HepG2 (cell line): ENCODE results near the gene SHISAL1. TPM values are rescaled to one million over a fixed set of nuclear protein-coding genes. Genes with fewer than 3 reads are reported as not detected.

ENCODE experiments used
- ATAC-seq: fragments of 200-7000 bp; cut with Tn5 transposase; 3 replicates; pipeline ENCODE4 v1.9.1; 2020; ENCODE audit warnings: mild to moderate bottlenecking, moderate library complexity
- BruUV-seq: library from RNA; stranded (reverse); fragments of 400-500 nt; replicated peaks from 2 replicates; lab custom pipeline; 2021; lab: Mats Ljungman, UMichigan
- CTCF ChIA-PET: fragments of 300-600 bp; formaldehyde crosslinking; extraction: SDS; loops from one replicate; lab custom pipeline; 2021; ENCODE audit warnings: low total read pairs, inconsistent platforms, low intra/inter-chr PET ratio; lab: Yijun Ruan, JAX
- POLR2A ChIA-PET: fragments of 350-600 bp; sonication (Branson Sonifier 250); formaldehyde crosslinking; loops from one replicate; lab custom pipeline; 2020; ENCODE audit warnings: antibody characterized with exemption, inconsistent platforms; lab: Yijun Ruan, JAX
- DNase-seq: peaks from one replicate; pipeline ENCODE4 v3.0.0-alpha.2; 2015; ENCODE audit warnings: low spot score
- FAIRE-seq: peaks from 3 replicates; lab custom pipeline; 2011; peaks lifted over from hg19 to GRCh38; lab: Jason Lieb, UNC
- H2AFZ ChIP-seq: one replicate; pipeline ENCODE4 v1.6.1; 2011; ENCODE audit warnings: low read length, inconsistent platforms
- H3K27ac ChIP-seq: fragments of 300-600 bp; 3 replicates; pipeline ENCODE4 v1.8.0; 2011; ENCODE audit warnings: mixed run types, mild to moderate bottlenecking, mixed read lengths, low read length, inconsistent platforms; ENCODE audit not compliant: insufficient read depth; ENCODE audit errors: extremely low read length
- H3K27me3 ChIP-seq, 2 experiments: fragments of 200-600 bp in 1 of 2; 2 replicates in 1 of 2; 3 replicates in 1 of 2; pipeline versions ENCODE4 v1.6.0 to v1.8.0; 2011; ENCODE audit warnings: low read length in 2 of 2, mild to moderate bottlenecking in 2 of 2, moderate library complexity in 2 of 2, inconsistent platforms in 1 of 2; ENCODE audit not compliant: insufficient read depth in 2 of 2, control insufficient read depth in 1 of 2
- H3K36me3 ChIP-seq, 2 experiments: fragments of 200-600 bp in 1 of 2; replicated peaks in 1 of 2; 2 replicates in 1 of 2; 3 replicates in 1 of 2; pipeline versions ENCODE4 v1.5.1 to v1.8.0; 2011; ENCODE audit warnings: low read length in 2 of 2, inconsistent platforms in 1 of 2; ENCODE audit not compliant: insufficient read depth in 2 of 2, control insufficient read depth in 1 of 2
- H3K4me1 ChIP-seq: 2 replicates; pipeline ENCODE4 v1.5.1; 2012; ENCODE audit warnings: low read length, inconsistent platforms; ENCODE audit not compliant: insufficient read depth
- H3K4me2 ChIP-seq: 2 replicates; pipeline ENCODE4 v1.6.0; 2011; ENCODE audit warnings: low read depth, low read length, inconsistent platforms
- H3K4me3 ChIP-seq, 3 experiments: fragments of 200-600 bp in 1 of 3; sonication (generic), shearing (Covaris generic) in 1 of 3; replicated peaks in 1 of 3; 2 replicates each; pipeline ENCODE4 v1.5.1; 2011 to 2016; ENCODE audit warnings: low read length in 3 of 3, inconsistent platforms in 2 of 3, low read depth in 2 of 3, mild to moderate bottlenecking in 2 of 3, control low read depth in 1 of 3, mixed read lengths in 1 of 3; ENCODE audit not compliant: insufficient read depth in 1 of 3
- H3K79me2 ChIP-seq: one replicate; pipeline ENCODE4 v1.6.1; 2011; ENCODE audit warnings: low read length, inconsistent platforms; ENCODE audit not compliant: insufficient read depth
- H3K9ac ChIP-seq: 2 replicates; pipeline ENCODE4 v1.6.0; 2011; ENCODE audit warnings: mild to moderate bottlenecking, low read depth, low read length, inconsistent platforms; ENCODE audit not compliant: insufficient read depth
- H3K9me3 ChIP-seq: 2 replicates; pipeline ENCODE4 v1.5.1; 2012; ENCODE audit warnings: mild to moderate bottlenecking, low read length
- H4K20me1 ChIP-seq: 2 replicates; pipeline ENCODE4 v1.6.0; 2011; ENCODE audit warnings: inconsistent platforms, mild to moderate bottlenecking, low read length, moderate library complexity; ENCODE audit not compliant: insufficient read depth
- GFI1 ChIP-seq: sonication (generic); formaldehyde crosslinking; IDR thresholded peaks from 2 replicates; pipeline ENCODE4 v1.5.0; 2020; ENCODE audit warnings: missing genetic modification reagents, mild to moderate bottlenecking, borderline replicate concordance
- MATR3 ChIP-seq: sonication (generic); formaldehyde crosslinking; IDR thresholded peaks from 2 replicates; pipeline ENCODE4 v1.4.0; 2020; ENCODE audit warnings: missing genetic modification reagents
- SRY ChIP-seq: sonication (generic); formaldehyde crosslinking; IDR thresholded peaks from 2 replicates; pipeline ENCODE4 v1.8.0; 2022; ENCODE audit warnings: mild to moderate bottlenecking, missing genetic modification reagents
- in situ Hi-C: cut with HindIII; loops from 2 replicates; pipeline ENCODE4 v1.10.0; 2017; ENCODE audit warnings: low pct_unique_long_range_greater_than_20kb; ENCODE audit not compliant: extremely low pct_ligation_motif_present
- intact Hi-C: fragments of 100-400 bp; cut with micrococcal nuclease; formaldehyde crosslinking; loops from one replicate; pipeline ENCODE4 v1.10.0; 2022; ENCODE audit not compliant: unreplicated experiment
- polyA plus RNA-seq, 8 experiments: library from polyadenylated mRNA; depleted of rRNA in 3 of 8; stranded (reverse) in 7 of 8; unstranded in 1 of 8; fragments of >200 nt; fragmentation: Illumina TruSeq in 4 of 8; extraction: Trizol in 4 of 8; gene quantifications; 2 replicates each; pipeline versions ENCODE4 v1.2.1 to v1.2.3, GENCODE V29; 2011 to 2016; ENCODE audit warnings: low read depth in 4 of 8, missing spikeins in 1 of 8, mixed read lengths in 1 of 8; ENCODE audit not compliant: insufficient read depth in 1 of 8
- total RNA-seq, 5 experiments: library from RNA; depleted of rRNA; stranded (reverse); fragments of >200 nt; fragmentation: Illumina TruSeq; extraction: Trizol; gene quantifications; 2 replicates each; pipeline ENCODE4 v1.2.3, GENCODE V29; 2016; ENCODE audit warnings: low read depth in 1 of 5
- TF ChIP-seq, protein P1 (sequence below), 2 experiments: sonication (generic) in 1 of 2; formaldehyde crosslinking in 1 of 2; IDR thresholded peaks; 2 replicates each; pipeline versions ENCODE4 v1.5.1 to v1.6.1; 2011 to 2020; ENCODE audit warnings: borderline replicate concordance in 1 of 2, low read depth in 1 of 2, low read length in 1 of 2, mild to moderate bottlenecking in 1 of 2, missing genetic modification reagents in 1 of 2, moderate library complexity in 1 of 2
- TF ChIP-seq, protein P2 (sequence below): sonication (generic); formaldehyde crosslinking; IDR thresholded peaks from 2 replicates; pipeline ENCODE4 v1.4.0; 2020; ENCODE audit warnings: missing genetic modification reagents, mild to moderate bottlenecking, borderline replicate concordance
- TF ChIP-seq, protein P3 (sequence below): IDR thresholded peaks from 2 replicates; pipeline ENCODE4 v1.4.0; 2020; ENCODE audit warnings: mild to moderate bottlenecking, missing genetic modification reagents
- TF ChIP-seq, protein P4 (sequence below): sonication (generic); formaldehyde crosslinking; IDR thresholded peaks from 2 replicates; pipeline ENCODE4 v1.4.0; 2020; ENCODE audit warnings: missing genetic modification reagents
- TF ChIP-seq, protein P5 (sequence below): sonication (generic); formaldehyde crosslinking; IDR thresholded peaks from 2 replicates; pipeline ENCODE4 v1.5.1; 2020; ENCODE audit warnings: mild to moderate bottlenecking, missing genetic modification reagents, moderate library complexity
- TF ChIP-seq, protein P6 (sequence below): sonication (generic); formaldehyde crosslinking; IDR thresholded peaks from 2 replicates; pipeline ENCODE4 v1.5.0; 2020; ENCODE audit warnings: missing genetic modification reagents

SHISAL1 gene
- total and polyA plus RNA-seq, 2 of the 13 experiments (the other 11 are each of a cell fraction or from before 2014, with no cell fraction given) = not detected

DNA sequence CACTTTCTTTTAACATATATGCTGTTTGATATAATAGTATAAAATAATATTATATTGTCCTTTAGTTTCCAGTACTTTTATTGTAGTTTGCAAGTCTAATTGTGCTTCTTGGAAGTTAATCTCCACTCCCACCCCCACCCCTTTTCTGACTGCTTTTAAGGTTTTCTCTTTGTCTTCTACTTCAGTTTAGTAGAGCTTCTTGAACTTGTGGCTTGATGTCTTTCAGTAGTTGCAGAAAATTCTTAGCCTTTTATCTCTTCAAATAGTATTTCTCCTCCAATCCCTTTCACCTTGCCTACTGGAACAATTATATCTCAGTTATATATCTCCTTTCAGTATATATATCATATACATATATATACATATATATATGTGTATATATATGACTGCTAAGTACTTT is 75.5 kb downstream of the SHISAL1 start:
- CTCF ChIA-PET = no interaction called here
- POLR2A ChIA-PET = no interaction called here
- Histone ChIP-seq H3K4me2 (no peak overlapping the region), H2AFZ (no peak overlapping the region), H3K4me1 (no peaks in the 10 kb centered on the region), H3K27me3 (no peaks in the 10 kb centered on the region), H3K9me3 (no peaks in the 10 kb centered on the region), H3K9ac (no peak overlapping the region), H3K79me2 (no peaks in the 10 kb centered on the region), H3K36me3 (no peaks in the 10 kb centered on the region), H3K4me3 (no peak overlapping the region), H4K20me1 (no peaks in the 10 kb centered on the region), H3K27ac (no peak overlapping the region)
- FAIRE-seq = no peak
- in situ Hi-C loops = no loop called here
- intact Hi-C loops = no loop called here
- DNase-seq = no peak
- ATAC-seq = no peak
- BruUV-seq = no TSS peak
- TF ChIP-seq, protein P1, sequence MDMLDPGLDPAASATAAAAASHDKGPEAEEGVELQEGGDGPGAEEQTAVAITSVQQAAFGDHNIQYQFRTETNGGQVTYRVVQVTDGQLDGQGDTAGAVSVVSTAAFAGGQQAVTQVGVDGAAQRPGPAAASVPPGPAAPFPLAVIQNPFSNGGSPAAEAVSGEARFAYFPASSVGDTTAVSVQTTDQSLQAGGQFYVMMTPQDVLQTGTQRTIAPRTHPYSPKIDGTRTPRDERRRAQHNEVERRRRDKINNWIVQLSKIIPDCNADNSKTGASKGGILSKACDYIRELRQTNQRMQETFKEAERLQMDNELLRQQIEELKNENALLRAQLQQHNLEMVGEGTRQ (IDR thresholded peaks at IDR 0.05; ENCODE audit: low read depth, low read length) = no peak
- TF ChIP-seq, protein P1 (CRISPR knock-in tag; IDR thresholded peaks at IDR 0.05; ENCODE audit: borderline replicate concordance) = no peak
- TF ChIP-seq GFI1 (CRISPR knock-in tag) (no peak), SRY (no peak), MATR3 (CRISPR knock-in tag) (no peak)
- TF ChIP-seq, protein P2, sequence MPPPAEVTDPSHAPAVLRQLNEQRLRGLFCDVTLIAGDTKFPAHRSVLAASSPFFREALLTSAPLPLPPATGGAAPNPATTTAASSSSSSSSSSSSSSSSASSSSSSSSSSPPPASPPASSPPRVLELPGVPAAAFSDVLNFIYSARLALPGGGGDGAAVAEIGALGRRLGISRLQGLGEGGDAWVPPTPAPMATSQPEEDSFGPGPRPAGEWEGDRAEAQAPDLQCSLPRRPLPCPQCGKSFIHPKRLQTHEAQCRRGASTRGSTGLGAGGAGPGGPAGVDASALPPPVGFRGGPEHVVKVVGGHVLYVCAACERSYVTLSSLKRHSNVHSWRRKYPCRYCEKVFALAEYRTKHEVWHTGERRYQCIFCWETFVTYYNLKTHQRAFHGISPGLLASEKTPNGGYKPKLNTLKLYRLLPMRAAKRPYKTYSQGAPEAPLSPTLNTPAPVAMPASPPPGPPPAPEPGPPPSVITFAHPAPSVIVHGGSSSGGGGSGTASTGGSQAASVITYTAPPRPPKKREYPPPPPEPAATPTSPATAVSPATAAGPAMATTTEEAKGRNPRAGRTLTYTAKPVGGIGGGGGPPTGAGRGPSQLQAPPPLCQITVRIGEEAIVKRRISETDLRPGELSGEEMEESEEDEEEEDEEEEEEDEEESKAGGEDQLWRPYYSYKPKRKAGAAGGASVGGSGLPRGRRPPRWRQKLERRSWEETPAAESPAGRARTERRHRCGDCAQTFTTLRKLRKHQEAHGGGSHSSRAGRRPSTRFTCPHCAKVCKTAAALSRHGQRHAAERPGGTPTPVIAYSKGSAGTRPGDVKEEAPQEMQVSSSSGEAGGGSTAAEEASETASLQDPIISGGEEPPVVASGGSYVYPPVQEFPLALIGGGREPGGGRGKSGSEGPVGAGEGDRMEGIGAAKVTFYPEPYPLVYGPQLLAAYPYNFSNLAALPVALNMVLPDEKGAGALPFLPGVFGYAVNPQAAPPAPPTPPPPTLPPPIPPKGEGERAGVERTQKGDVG (CRISPR knock-in tag) = no peak
- TF ChIP-seq, protein P3, sequence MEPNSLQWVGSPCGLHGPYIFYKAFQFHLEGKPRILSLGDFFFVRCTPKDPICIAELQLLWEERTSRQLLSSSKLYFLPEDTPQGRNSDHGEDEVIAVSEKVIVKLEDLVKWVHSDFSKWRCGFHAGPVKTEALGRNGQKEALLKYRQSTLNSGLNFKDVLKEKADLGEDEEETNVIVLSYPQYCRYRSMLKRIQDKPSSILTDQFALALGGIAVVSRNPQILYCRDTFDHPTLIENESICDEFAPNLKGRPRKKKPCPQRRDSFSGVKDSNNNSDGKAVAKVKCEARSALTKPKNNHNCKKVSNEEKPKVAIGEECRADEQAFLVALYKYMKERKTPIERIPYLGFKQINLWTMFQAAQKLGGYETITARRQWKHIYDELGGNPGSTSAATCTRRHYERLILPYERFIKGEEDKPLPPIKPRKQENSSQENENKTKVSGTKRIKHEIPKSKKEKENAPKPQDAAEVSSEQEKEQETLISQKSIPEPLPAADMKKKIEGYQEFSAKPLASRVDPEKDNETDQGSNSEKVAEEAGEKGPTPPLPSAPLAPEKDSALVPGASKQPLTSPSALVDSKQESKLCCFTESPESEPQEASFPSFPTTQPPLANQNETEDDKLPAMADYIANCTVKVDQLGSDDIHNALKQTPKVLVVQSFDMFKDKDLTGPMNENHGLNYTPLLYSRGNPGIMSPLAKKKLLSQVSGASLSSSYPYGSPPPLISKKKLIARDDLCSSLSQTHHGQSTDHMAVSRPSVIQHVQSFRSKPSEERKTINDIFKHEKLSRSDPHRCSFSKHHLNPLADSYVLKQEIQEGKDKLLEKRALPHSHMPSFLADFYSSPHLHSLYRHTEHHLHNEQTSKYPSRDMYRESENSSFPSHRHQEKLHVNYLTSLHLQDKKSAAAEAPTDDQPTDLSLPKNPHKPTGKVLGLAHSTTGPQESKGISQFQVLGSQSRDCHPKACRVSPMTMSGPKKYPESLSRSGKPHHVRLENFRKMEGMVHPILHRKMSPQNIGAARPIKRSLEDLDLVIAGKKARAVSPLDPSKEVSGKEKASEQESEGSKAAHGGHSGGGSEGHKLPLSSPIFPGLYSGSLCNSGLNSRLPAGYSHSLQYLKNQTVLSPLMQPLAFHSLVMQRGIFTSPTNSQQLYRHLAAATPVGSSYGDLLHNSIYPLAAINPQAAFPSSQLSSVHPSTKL (CRISPR knock-in tag) = no peak
- TF ChIP-seq, protein P4, sequence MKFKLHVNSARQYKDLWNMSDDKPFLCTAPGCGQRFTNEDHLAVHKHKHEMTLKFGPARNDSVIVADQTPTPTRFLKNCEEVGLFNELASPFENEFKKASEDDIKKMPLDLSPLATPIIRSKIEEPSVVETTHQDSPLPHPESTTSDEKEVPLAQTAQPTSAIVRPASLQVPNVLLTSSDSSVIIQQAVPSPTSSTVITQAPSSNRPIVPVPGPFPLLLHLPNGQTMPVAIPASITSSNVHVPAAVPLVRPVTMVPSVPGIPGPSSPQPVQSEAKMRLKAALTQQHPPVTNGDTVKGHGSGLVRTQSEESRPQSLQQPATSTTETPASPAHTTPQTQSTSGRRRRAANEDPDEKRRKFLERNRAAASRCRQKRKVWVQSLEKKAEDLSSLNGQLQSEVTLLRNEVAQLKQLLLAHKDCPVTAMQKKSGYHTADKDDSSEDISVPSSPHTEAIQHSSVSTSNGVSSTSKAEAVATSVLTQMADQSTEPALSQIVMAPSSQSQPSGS (CRISPR knock-in tag) = no peak
- TF ChIP-seq, protein P5, sequence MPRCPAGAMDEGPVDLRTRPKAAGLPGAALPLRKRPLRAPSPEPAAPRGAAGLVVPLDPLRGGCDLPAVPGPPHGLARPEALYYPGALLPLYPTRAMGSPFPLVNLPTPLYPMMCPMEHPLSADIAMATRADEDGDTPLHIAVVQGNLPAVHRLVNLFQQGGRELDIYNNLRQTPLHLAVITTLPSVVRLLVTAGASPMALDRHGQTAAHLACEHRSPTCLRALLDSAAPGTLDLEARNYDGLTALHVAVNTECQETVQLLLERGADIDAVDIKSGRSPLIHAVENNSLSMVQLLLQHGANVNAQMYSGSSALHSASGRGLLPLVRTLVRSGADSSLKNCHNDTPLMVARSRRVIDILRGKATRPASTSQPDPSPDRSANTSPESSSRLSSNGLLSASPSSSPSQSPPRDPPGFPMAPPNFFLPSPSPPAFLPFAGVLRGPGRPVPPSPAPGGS (CRISPR knock-in tag) = no peak
- TF ChIP-seq, protein P6, sequence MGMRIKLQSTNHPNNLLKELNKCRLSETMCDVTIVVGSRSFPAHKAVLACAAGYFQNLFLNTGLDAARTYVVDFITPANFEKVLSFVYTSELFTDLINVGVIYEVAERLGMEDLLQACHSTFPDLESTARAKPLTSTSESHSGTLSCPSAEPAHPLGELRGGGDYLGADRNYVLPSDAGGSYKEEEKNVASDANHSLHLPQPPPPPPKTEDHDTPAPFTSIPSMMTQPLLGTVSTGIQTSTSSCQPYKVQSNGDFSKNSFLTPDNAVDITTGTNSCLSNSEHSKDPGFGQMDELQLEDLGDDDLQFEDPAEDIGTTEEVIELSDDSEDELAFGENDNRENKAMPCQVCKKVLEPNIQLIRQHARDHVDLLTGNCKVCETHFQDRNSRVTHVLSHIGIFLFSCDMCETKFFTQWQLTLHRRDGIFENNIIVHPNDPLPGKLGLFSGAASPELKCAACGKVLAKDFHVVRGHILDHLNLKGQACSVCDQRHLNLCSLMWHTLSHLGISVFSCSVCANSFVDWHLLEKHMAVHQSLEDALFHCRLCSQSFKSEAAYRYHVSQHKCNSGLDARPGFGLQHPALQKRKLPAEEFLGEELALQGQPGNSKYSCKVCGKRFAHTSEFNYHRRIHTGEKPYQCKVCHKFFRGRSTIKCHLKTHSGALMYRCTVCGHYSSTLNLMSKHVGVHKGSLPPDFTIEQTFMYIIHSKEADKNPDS = no peak
